CD1c-positive myeloid dendritic cell (primary cell): ENCODE measurements around the gene ANKRD34C.
"Not testable (repeated sequence)": the region's sequence is repeated elsewhere in the genome, so short reads cannot be mapped to it uniquely, and the experiment has no call there.

Source experiments
- DNase-seq: peaks from one replicate; pipeline ENCODE4 v3.0.0-alpha.2; 2016; ENCODE audit errors: extremely low spot score

ANKRD34C gene

GRCh38 chr15:79310985-79311900 lies 28.7 kb downstream of the ANKRD34C start, which contains the start of gene TMED3:
Gene TMED3 (plus strand): TSS chr15:79311112. CDS start chr15:79311250, 138 bp downstream.
- peak; percentile 77 for DNase-seq

DNA sequence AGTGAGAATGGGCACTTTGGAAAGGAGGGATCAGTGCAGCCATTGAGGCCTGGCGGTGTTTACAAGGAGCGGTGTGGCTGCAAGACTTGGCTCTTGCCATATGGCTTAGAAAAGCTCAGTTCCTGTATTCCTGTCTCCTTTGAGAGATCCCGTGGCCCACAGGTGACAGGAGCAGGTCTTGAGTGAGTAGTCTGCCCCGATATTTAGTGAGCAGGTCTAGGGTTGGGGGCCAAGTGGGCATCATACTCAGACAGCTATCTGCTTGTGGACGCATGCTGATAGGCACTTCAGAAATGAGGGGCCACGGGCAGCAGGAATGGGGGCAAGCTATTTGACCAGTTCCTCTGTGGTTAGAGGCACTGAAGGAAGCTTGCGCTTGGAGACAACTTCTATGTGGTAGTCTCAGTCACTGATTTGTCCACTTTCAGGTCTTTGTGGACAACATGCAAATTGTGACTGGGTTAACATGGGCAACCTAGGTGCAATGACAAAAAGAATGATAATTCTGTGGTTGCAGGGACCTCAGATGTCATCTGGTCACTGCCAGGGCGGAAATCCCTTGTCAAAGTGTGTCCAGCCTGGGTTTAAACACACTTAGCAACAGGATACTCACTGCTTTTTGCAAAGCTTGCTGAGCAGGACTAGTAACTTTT lies 29.5 kb downstream of the ANKRD34C start:
- DNase-seq: no peak

DNA sequence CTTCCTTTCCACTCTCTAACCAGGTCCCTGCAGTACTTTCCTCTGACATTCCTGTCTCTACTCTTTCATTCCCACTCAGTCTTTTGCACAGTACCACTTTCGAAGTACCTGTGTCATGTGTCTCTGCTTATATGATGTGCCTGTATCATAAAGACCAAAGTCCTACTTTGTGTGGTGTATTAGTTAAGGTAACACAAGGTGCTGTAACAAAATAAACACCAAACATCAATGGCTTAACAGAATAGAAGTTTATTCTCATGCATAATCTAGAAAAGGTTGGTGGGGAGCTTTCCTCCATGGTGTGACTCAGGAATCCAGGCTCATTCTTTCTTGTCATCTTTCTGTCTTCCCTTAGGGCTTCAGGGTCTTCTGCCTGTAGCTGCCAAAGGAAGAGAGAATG lies 31.7 kb downstream of the ANKRD34C start:
- DNase-seq: no peak

DNA sequence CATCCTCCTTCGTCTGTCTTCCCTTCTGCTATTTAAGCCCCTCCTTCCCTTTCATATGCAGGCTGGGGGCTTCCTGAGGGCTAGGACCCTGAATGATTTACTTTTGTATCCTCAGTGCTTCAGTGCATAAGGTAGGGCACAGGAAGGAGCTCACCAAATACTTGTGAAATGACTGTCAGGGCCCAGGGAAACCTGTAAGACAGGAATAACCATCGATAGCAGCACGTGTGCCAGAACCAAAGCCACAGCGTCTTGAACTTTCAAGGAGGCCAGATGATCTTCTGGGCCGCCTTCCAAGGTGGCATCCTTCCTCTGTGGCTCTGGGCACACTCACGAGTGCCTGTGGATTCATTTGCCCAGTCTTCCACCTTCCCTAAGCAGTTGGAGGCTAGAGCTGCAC lies 32.3 kb downstream of the ANKRD34C start:
- DNase-seq: no peak

- DNase-seq: no peak
Measured at GRCh38 chr15:79315623-79316328, 33.3 kb downstream of the ANKRD34C start.

- no peak for DNase-seq
Measured at GRCh38 chr15:79316864-79317263, 34.3 kb downstream of the ANKRD34C start.

DNA sequence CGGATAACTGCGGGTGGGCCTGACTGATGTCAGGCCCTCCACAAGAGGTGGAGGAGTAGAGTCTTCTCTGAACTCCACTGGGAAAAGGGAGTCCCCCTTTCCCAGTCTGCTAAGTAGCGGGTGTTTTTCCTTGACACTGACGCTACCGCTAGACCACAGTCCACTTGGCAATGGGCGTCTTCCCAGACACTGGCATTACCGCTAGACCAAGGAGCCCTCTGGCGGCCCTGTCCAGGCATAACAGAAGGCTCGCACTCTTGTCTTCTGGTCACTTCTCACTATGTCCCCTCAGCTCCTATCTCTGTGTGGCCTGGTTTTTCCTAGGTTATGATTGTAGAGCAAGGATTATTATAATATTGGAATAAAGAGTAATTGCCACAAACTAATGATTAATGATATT lies 37.5 kb downstream of the ANKRD34C start:
- not testable (repeated sequence) for DNase-seq

GRCh38 chr15:79321876-79322275 lies 39.4 kb downstream of the ANKRD34C start:
- DNase-seq: no peak

DNA sequence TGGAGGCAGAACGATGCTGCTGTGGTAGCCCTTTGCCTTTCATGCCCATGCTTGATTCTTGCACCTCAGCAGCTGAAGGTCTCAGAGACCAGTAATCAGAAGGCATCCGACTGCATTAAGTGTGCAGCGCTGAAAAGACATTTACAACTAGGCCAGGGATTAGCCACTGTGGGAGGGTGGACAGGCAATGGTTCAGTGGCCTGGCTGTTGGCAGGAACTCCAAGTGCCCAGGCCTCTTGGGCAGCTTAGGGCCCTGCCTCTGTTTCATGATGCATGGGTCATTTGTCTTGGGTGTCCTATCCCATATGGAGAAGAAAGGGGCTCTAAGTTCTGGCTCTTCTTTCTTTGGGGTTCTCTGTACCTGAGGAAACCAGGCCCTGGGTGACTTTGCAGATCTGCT lies 39.8 kb downstream of the ANKRD34C start:
- DNase-seq: no peak

DNA sequence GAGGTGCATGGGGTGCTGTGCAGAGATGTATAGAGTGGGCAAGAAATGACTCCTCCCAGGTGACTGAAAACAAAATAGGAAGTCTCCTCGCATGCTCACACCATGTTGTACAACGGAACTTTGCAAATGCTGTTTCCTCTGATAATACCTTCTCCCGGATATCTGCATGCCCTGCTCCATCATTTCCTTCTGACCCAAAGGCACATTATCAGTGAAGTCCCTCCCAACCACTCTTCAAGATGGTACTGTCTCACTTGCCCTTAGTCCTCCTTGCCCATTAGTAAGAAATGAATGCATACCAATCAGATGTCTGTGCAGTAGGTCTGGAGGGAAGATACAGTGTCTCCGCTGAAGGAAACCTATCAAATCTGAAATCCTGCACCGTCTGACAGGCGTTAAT lies 40.4 kb downstream of the ANKRD34C start:
- DNase-seq: no peak

- peak; percentile 1 for DNase-seq
Measured at GRCh38 chr15:79329171-79329611, 46.7 kb downstream of the ANKRD34C start.
